Activated CD4-positive, CD25-positive, alpha-beta regulatory T cell treated with anti-CD3 and anti-CD28 coated beads, Interleukin-2, amount 50 U/mL, for 16 hours (primary cell): ENCODE results near the gene PIK3R1.
A peak's percentile ranks its signal among the peaks of the same experiment; 100 is the strongest.
"Not testable (repeated sequence)": the region's sequence is repeated elsewhere in the genome, so short reads cannot be mapped to it uniquely, and the experiment has no call there.

Source experiments
- DNase-seq: peaks from one replicate; pipeline ENCODE4 v3.0.0-alpha.2; 2020; ENCODE audit warnings: low read depth, low spot score

PIK3R1 gene

GRCh38 chr5:68225911-68226545, 10.5 kb downstream of the PIK3R1 start:
- DNase-seq: no peak

- no peak for DNase-seq
These were observed 11.1 kb downstream of the PIK3R1 start for GRCh38 chr5:68226546-68227073.

- no peak for DNase-seq
These were observed 12.1 kb downstream of the PIK3R1 start for GRCh38 chr5:68227532-68228160.

- DNase-seq: no peak
These were observed 13.9 kb downstream of the PIK3R1 start for GRCh38 chr5:68229416-68229815.

GRCh38 chr5:68230285-68230684, 14.7 kb downstream of the PIK3R1 start:
- DNase-seq: no peak

- DNase-seq: no peak
These were observed 16.0 kb downstream of the PIK3R1 start for GRCh38 chr5:68231414-68232076.

- no peak for DNase-seq
These were observed 16.7 kb downstream of the PIK3R1 start for GRCh38 chr5:68232277-68232676.

- DNase-seq: no peak
These were observed 17.5 kb downstream of the PIK3R1 start for GRCh38 chr5:68233075-68233474.

- not testable (repeated sequence) for DNase-seq
These were observed 19.7 kb downstream of the PIK3R1 start for GRCh38 chr5:68235229-68235628.

GRCh38 chr5:68237715-68238114, 22.2 kb downstream of the PIK3R1 start:
- DNase-seq: no peak

- peak; percentile 40 for DNase-seq
These were observed 23.9 kb downstream of the PIK3R1 start for GRCh38 chr5:68239487-68239886.

- DNase-seq: no peak
These were observed 24.6 kb downstream of the PIK3R1 start for GRCh38 chr5:68240202-68240601.

- DNase-seq: no peak
These were observed 25.2 kb downstream of the PIK3R1 start for GRCh38 chr5:68240771-68241170.

- no peak for DNase-seq
These were observed 27.2 kb downstream of the PIK3R1 start for GRCh38 chr5:68242743-68243142.

GRCh38 chr5:68243251-68243650, 27.7 kb downstream of the PIK3R1 start:
- no peak for DNase-seq

GRCh38 chr5:68243681-68244080, 28.1 kb downstream of the PIK3R1 start:
- DNase-seq: no peak

- no peak for DNase-seq
These were observed 29.8 kb downstream of the PIK3R1 start for GRCh38 chr5:68245319-68245718.

- no peak for DNase-seq
These were observed 31.2 kb downstream of the PIK3R1 start for GRCh38 chr5:68246802-68247201.

- DNase-seq: no peak
These were observed 32.1 kb downstream of the PIK3R1 start for GRCh38 chr5:68247627-68248026.

- no peak for DNase-seq
These were observed 33.3 kb downstream of the PIK3R1 start for GRCh38 chr5:68248896-68249295.

GRCh38 chr5:68249520-68249919, 34.0 kb downstream of the PIK3R1 start:
- DNase-seq: no peak

- DNase-seq: no peak
These were observed 35.2 kb downstream of the PIK3R1 start for GRCh38 chr5:68250661-68251298.
